SK-N-SH (cell line): ENCODE data around the gene CD86. TPM values are rescaled to one million over a fixed set of nuclear protein-coding genes. Genes with fewer than 3 reads are reported as not detected.

Experiments
- CTCF ChIA-PET: fragments of 300-600, 350-600 bp; formaldehyde crosslinking; extraction: SDS; loops from one replicate; lab custom pipeline; 2021; lab: Yijun Ruan, JAX
- POLR2A ChIA-PET: fragments of 350-600 bp; sonication (Branson Sonifier 250); formaldehyde crosslinking; extraction: SDS; loops from one replicate; lab custom pipeline; 2020; ENCODE audit warnings: antibody characterized with exemption, inconsistent platforms; lab: Yijun Ruan, JAX
- DNase-seq: peaks from one replicate; pipeline ENCODE4 v3.0.0; 2012
- H2AFZ ChIP-seq: fragments of 200-600 bp; sonication (generic); 2 replicates; pipeline ENCODE4 v1.8.1; 2016; ENCODE audit warnings: antibody characterized with exemption, mild to moderate bottlenecking, low read depth
- H3F3A ChIP-seq: fragments of 200-600 bp; sonication (generic); replicated peaks from 2 replicates; pipeline ENCODE3; 2016; ENCODE audit warnings: antibody characterized with exemption, mild to moderate bottlenecking; ENCODE audit not compliant: insufficient read depth
- H3K27ac ChIP-seq, 2 experiments: fragments of 200-500 bp in 1 of 2; fragments of 200-600 bp in 1 of 2; sonication (Bioruptor generic) in 1 of 2; sonication (generic), shearing (Covaris generic) in 1 of 2; 2 replicates each; pipeline versions ENCODE4 v1.5.1 to v1.6.1; 2014 to 2016; ENCODE audit warnings: low read depth in 2 of 2, inconsistent platforms in 1 of 2, low read length in 1 of 2, mild to moderate bottlenecking in 1 of 2, mixed read lengths in 1 of 2
- H3K27me3 ChIP-seq: fragments of 200-600 bp; sonication (generic), shearing (Covaris generic); 2 replicates; pipeline ENCODE4 v1.6.1; 2016; ENCODE audit warnings: mixed run types; ENCODE audit not compliant: insufficient read depth
- H3K36me3 ChIP-seq, 2 experiments: fragments of 200-500 bp in 1 of 2; fragments of 200-600 bp in 1 of 2; sonication (Bioruptor generic) in 1 of 2; sonication (generic) in 1 of 2; replicated peaks in 1 of 2; 2 replicates each; pipeline versions ENCODE3 to v1.5.1; 2014 to 2016; ENCODE audit warnings: low read length in 1 of 2, mild to moderate bottlenecking in 1 of 2; ENCODE audit not compliant: insufficient read depth in 2 of 2, control insufficient read depth in 1 of 2
- H3K4me1 ChIP-seq, 2 experiments: fragments of 200-500 bp in 1 of 2; fragments of 200-600 bp in 1 of 2; sonication (Bioruptor generic) in 1 of 2; sonication (generic), shearing (Covaris generic) in 1 of 2; 2 replicates each; pipeline versions ENCODE4 v1.5.1 to v1.6.1; 2014 to 2016; ENCODE audit warnings: low read depth in 1 of 2, low read length in 1 of 2, mixed run types in 1 of 2; ENCODE audit not compliant: insufficient read depth in 2 of 2, control insufficient read depth in 1 of 2
- H3K4me2 ChIP-seq: fragments of 200-600 bp; sonication (generic), shearing (Covaris generic); 2 replicates; pipeline ENCODE4 v1.6.1; 2017; ENCODE audit warnings: mixed run types
- H3K4me3 ChIP-seq, 2 experiments: fragments of 200-500 bp in 1 of 2; fragments of 200-600 bp in 1 of 2; sonication (Bioruptor generic) in 1 of 2; sonication (generic), shearing (Covaris generic) in 1 of 2; 2 replicates each; pipeline versions ENCODE4 v1.5.1 to v1.8.1; 2014 to 2016; ENCODE audit warnings: low read depth in 2 of 2, inconsistent platforms in 1 of 2, low read length in 1 of 2, mild to moderate bottlenecking in 1 of 2, mixed read lengths in 1 of 2, moderate library complexity in 1 of 2
- H3K79me2 ChIP-seq: fragments of 200-600 bp; sonication (generic); 2 replicates; pipeline ENCODE4 v1.8.1; 2017; ENCODE audit warnings: mild to moderate bottlenecking; ENCODE audit not compliant: insufficient read depth
- H3K9ac ChIP-seq: fragments of 200-600 bp; sonication (generic); 2 replicates; pipeline ENCODE4 v1.6.1; 2017; ENCODE audit warnings: mixed run types
- H3K9me2 ChIP-seq: fragments of 200-600 bp; sonication (generic); 2 replicates; pipeline ENCODE4 v1.6.1; 2017; ENCODE audit warnings: mixed run types
- H3K9me3 ChIP-seq: fragments of 200-600 bp; sonication (generic); 2 replicates; pipeline ENCODE4 v1.6.1; 2017; ENCODE audit warnings: mixed run types, mild to moderate bottlenecking, moderate library complexity
- H4K20me1 ChIP-seq: fragments of 200-600 bp; sonication (generic); 2 replicates; pipeline ENCODE4 v1.6.1; 2017; ENCODE audit warnings: mild to moderate bottlenecking, mixed run types; ENCODE audit not compliant: insufficient read depth
- CTCF ChIP-seq: fragments of 200-600 bp; sonication (generic); IDR thresholded peaks from 2 replicates; pipeline ENCODE4 v1.6.1; 2017; ENCODE audit warnings: antibody characterized with exemption, mild to moderate bottlenecking, moderate library complexity
- ELF1 ChIP-seq: IDR thresholded peaks from 2 replicates; pipeline ENCODE4 v1.4.0; 2012
- JUND ChIP-seq: IDR thresholded peaks from 2 replicates; pipeline ENCODE4 v1.4.0; 2012
- RAD21 ChIP-seq: IDR thresholded peaks from 2 replicates; pipeline ENCODE4 v1.6.1; 2012; ENCODE audit warnings: mild to moderate bottlenecking, low read length
- RFX5 ChIP-seq: IDR thresholded peaks from 2 replicates; pipeline ENCODE4 v1.6.1; 2012; ENCODE audit warnings: mild to moderate bottlenecking, improper control_type of control experiment, low read length
- SMC3 ChIP-seq: IDR thresholded peaks from 2 replicates; pipeline ENCODE4 v1.6.1; 2012; ENCODE audit warnings: low read depth, low read length, improper control_type of control experiment
- WGBS: methylation state at CpG from one replicate; pipeline ENCODE4 v1.1.6; 2017; ENCODE audit warnings: low lambda C conversion rate; 5-methylcytosine and 5-hydroxymethylcytosine counted together
- polyA plus RNA-seq, 3 experiments: library from polyadenylated mRNA; depleted of rRNA; stranded (reverse); fragments of >200 nt; gene quantifications; 2 replicates each; pipeline ENCODE4 v1.2.3, GENCODE V29; 2012

Gene CD86
- polyA plus RNA-seq, 1 of the 3 experiments (the other 2 are of a cell fraction), result not detected

GRCh38 chr3:122100591-122101463 lies 45.7 kb downstream of the CD86 start:
- POLR2A ChIA-PET, result no interaction called here
- Histone ChIP-seq H2AFZ (peak overlapping the region; percentile 16; the same call in 1 of the 2 replicates), H3F3A (no peaks in the 10 kb centered on the region), H3K9me3 (no peaks in the 10 kb centered on the region), H3K4me3 (peak overlapping the region in 1 of 2 experiments; percentile 9; a peak in 1 of 4 replicates), H3K9ac (no peak overlapping the region), H3K36me3 (no peaks in the 10 kb centered on the region), H3K9me2 (no peaks in the 10 kb centered on the region), H3K4me1 (no peaks in the 10 kb centered on the region), H4K20me1 (no peaks in the 10 kb centered on the region), H3K79me2 (no peaks in the 10 kb centered on the region), H3K27me3 (peaks cover 13% of the 10 kb centered on the region; the same call in 1 of the 2 replicates), H3K4me2 (peak overlapping the region; percentile 33; the same call in 1 of the 2 replicates), H3K27ac (no peak overlapping the region)
- TF ChIP-seq RFX5, result peak; percentile 82
- no peak for TF ChIP-seq JUND
- no peak for TF ChIP-seq ELF1
- DNase-seq, result no peak
- 5% methylated on average over 8 of the region's 8 CpGs for WGBS
- CTCF ChIA-PET, result interaction anchor here (0.9 to 2.3 kb wide), 15 partner anchors 8 to 583 kb away, joined by 3 to 23 read pairs (median 4); partner anchors contain the start of gene POLQ

GRCh38 chr3:122101646-122102045 lies 46.5 kb downstream of the CD86 start:
- Histone ChIP-seq H3K4me2 (no peak overlapping the region), H3F3A (no peaks in the 10 kb centered on the region), H3K9ac (no peak overlapping the region), H2AFZ (no peak overlapping the region), H3K9me2 (no peaks in the 10 kb centered on the region), H3K27me3 (peaks cover 13% of the 10 kb centered on the region; the same call in 1 of the 2 replicates), H3K4me3 (no peak overlapping the region; a peak in 1 of 4 replicates), H3K4me1 (no peaks in the 10 kb centered on the region)
- 0% methylated on average over 3 of the region's 3 CpGs for WGBS
- POLR2A ChIA-PET, result no interaction called here
- TF ChIP-seq CTCF (peak; percentile 62), SMC3 (peak; percentile 51), RAD21 (peak; percentile 80), ELF1 (no peak)
- TF ChIP-seq, all 33 proteins: peak for 3
- no peaks in the 10 kb centered on the region for H3K9me3 ChIP-seq
- H4K20me1 ChIP-seq, result no peaks in the 10 kb centered on the region
- H3K27ac ChIP-seq, result no peak overlapping the region
- peak; percentile 11 for DNase-seq
- H3K36me3 ChIP-seq, result no peaks in the 10 kb centered on the region
- H3K79me2 ChIP-seq, result no peaks in the 10 kb centered on the region
- CTCF ChIA-PET, result interaction anchor here (0.6 to 2.3 kb wide), 16 partner anchors 9 to 582 kb away, joined by 3 to 23 read pairs (median 4); partner anchors contain the start of gene POLQ
